K562 (cell line): ENCODE results near the gene PLSCR3. TPM values are rescaled to one million over a fixed set of nuclear protein-coding genes. Genes with fewer than 3 reads are reported as not detected.

Experiments used
- ATAC-seq: fragments of 200-7000 bp; cut with Tn5 transposase; 3 replicates; pipeline ENCODE4 v1.9.1; 2020; ENCODE audit warnings: moderate library complexity
- BruUV-seq: library from RNA; stranded (reverse); fragments of 400-500 nt; replicated peaks from 2 replicates; lab custom pipeline; 2021; lab: Mats Ljungman, UMichigan
- CTCF ChIA-PET: fragments of 300-600 bp; formaldehyde crosslinking; extraction: SDS; loops from one replicate; lab custom pipeline; 2021; ENCODE audit warnings: low intra/inter-chr PET ratio; lab: Yijun Ruan, JAX
- POLR2A ChIA-PET: fragments of 300-600, 350-650 bp; sonication (Branson Sonifier 250); formaldehyde crosslinking; extraction: SDS; loops from one replicate; lab custom pipeline; 2021; ENCODE audit warnings: antibody characterized with exemption, inconsistent platforms; lab: Yijun Ruan, JAX
- DNase-seq, 4 experiments: peaks; one replicate each; pipeline versions ENCODE4 v3.0.0 to v3.0.0-alpha.2; 2011 to 2018; ENCODE audit warnings: low spot score in 3 of 4, mixed read lengths in 3 of 4; ENCODE audit errors: extremely low read depth in 1 of 4
- FAIRE-seq: peaks from 2 replicates; lab custom pipeline; 2011; peaks lifted over from hg19 to GRCh38; lab: Jason Lieb, UNC
- H2AFZ ChIP-seq: 2 replicates; pipeline ENCODE4 v1.6.0; 2011; ENCODE audit warnings: low read depth, low read length, control low read depth, inconsistent platforms
- H3K27ac ChIP-seq: fragments of 200-600 bp; 3 replicates; pipeline ENCODE4 v1.8.0; 2011; ENCODE audit warnings: low read depth, mild to moderate bottlenecking, control low read depth, inconsistent platforms, low read length, moderate library complexity, mixed read lengths; ENCODE audit errors: extremely low read depth
- H3K27me3 ChIP-seq, 2 experiments: fragments of 300-600 bp in 1 of 2; 2 replicates in 1 of 2; 3 replicates in 1 of 2; pipeline versions ENCODE4 v1.6.0 to v1.8.0; 2011; ENCODE audit warnings: inconsistent platforms in 2 of 2, low read length in 2 of 2, mild to moderate bottlenecking in 1 of 2, mixed read lengths in 1 of 2, moderate library complexity in 1 of 2; ENCODE audit not compliant: control insufficient read depth in 2 of 2, insufficient read depth in 2 of 2
- H3K36me3 ChIP-seq: fragments of 300-600 bp; 3 replicates; pipeline ENCODE4 v1.8.0; 2011; ENCODE audit warnings: mild to moderate bottlenecking, low read length, inconsistent platforms; ENCODE audit not compliant: control insufficient read depth, insufficient read depth
- H3K4me1 ChIP-seq, 2 experiments: fragments of 200-600 bp in 1 of 2; replicated peaks in 1 of 2; 2 replicates in 1 of 2; 3 replicates in 1 of 2; pipeline versions ENCODE4 v1.5.1 to v1.8.0; 2011; ENCODE audit warnings: inconsistent platforms in 2 of 2, low read length in 2 of 2, mild to moderate bottlenecking in 1 of 2, mixed read lengths in 1 of 2, moderate library complexity in 1 of 2; ENCODE audit not compliant: control insufficient read depth in 2 of 2, insufficient read depth in 2 of 2
- H3K4me2 ChIP-seq: 2 replicates; pipeline ENCODE4 v1.6.1; 2011; ENCODE audit warnings: low read length, control low read depth, inconsistent platforms, mixed read lengths; ENCODE audit not compliant: insufficient read depth
- H3K4me3 ChIP-seq: fragments of 200-600 bp; sonication (generic), shearing (Covaris generic); 2 replicates; pipeline ENCODE4 v1.5.1; 2016; ENCODE audit warnings: control low read depth, inconsistent platforms
- H3K79me2 ChIP-seq: fragments of 200-600 bp; 3 replicates; pipeline ENCODE4 v1.8.0; 2011; ENCODE audit warnings: low read length, inconsistent platforms; ENCODE audit not compliant: control insufficient read depth, insufficient read depth
- H3K9ac ChIP-seq, 2 experiments: 2 replicates each; pipeline versions ENCODE4 v1.6.0 to v1.6.1; 2011; ENCODE audit warnings: low read depth in 2 of 2, low read length in 2 of 2, control low read depth in 1 of 2, inconsistent platforms in 1 of 2, mild to moderate bottlenecking in 1 of 2, mixed read lengths in 1 of 2; ENCODE audit not compliant: insufficient read depth in 1 of 2
- H3K9me1 ChIP-seq: one replicate; pipeline ENCODE4 v1.6.0; 2011; ENCODE audit warnings: inconsistent platforms, mild to moderate bottlenecking, low read length, moderate library complexity; ENCODE audit not compliant: control insufficient read depth, insufficient read depth
- H3K9me3 ChIP-seq: replicated peaks from 2 replicates; pipeline ENCODE4 v1.5.1; 2011; ENCODE audit warnings: low read depth, low read length, inconsistent platforms; ENCODE audit not compliant: control insufficient read depth, insufficient read depth
- H4K20me1 ChIP-seq: replicated peaks from 2 replicates; pipeline ENCODE4 v1.6.1; 2011; ENCODE audit warnings: low read length, inconsistent platforms, mixed read lengths; ENCODE audit not compliant: control insufficient read depth, insufficient read depth
- CCAR2 ChIP-seq: fragments of 200-400 bp; formaldehyde crosslinking; IDR thresholded peaks from 2 replicates; pipeline ENCODE4 v1.6.1; 2017; ENCODE audit warnings: mild to moderate bottlenecking, low read depth, low read length
- DDX20 ChIP-seq: fragments of 450-650 bp; IDR thresholded peaks from 2 replicates; pipeline ENCODE4 v1.6.1; 2016; ENCODE audit warnings: missing genetic modification characterization, low read depth, mild to moderate bottlenecking, missing compliant biosample characterization, moderate library complexity
- ELF2 ChIP-seq: fragments of 250-450 bp; sonication (Bioruptor Pico); IDR thresholded peaks from 2 replicates; pipeline ENCODE4 v1.5.0; 2021; ENCODE audit warnings: mild to moderate bottlenecking
- FOXJ3 ChIP-seq: sonication (generic); formaldehyde crosslinking; IDR thresholded peaks from 2 replicates; pipeline ENCODE4 v1.4.0; 2020; ENCODE audit warnings: mild to moderate bottlenecking, missing genetic modification reagents
- KAT7 ChIP-seq: sonication (generic); formaldehyde crosslinking; IDR thresholded peaks from 2 replicates; pipeline ENCODE4 v1.8.0; 2022; ENCODE audit warnings: missing genetic modification reagents, mild to moderate bottlenecking, borderline replicate concordance
- LCOR ChIP-seq: sonication (generic); formaldehyde crosslinking; IDR thresholded peaks from 2 replicates; pipeline ENCODE4 v1.8.0; 2022; ENCODE audit warnings: mild to moderate bottlenecking, missing genetic modification reagents
- SAP30 ChIP-seq: fragments of 200-600 bp; sonication (generic); IDR thresholded peaks from 2 replicates; pipeline ENCODE4 v1.6.1; 2012; ENCODE audit warnings: borderline replicate concordance, low read depth, mild to moderate bottlenecking, moderate library complexity, low read length, control low read depth, inconsistent platforms; ENCODE audit not compliant: insufficient read depth, poor library complexity, severe bottlenecking
- WGBS: fragments of 100-300 bp; shearing (Covaris generic); methylation state at CpG from one replicate; pipeline ENCODE4 v1.1.6; 2016; ENCODE audit warnings: low coverage, mixed read lengths; ENCODE audit not compliant: insufficient coverage; ENCODE audit errors: missing lambda C conversion rate; 5-methylcytosine and 5-hydroxymethylcytosine counted together
- in situ Hi-C: fragments of 300-500 bp; cut with MboI; formaldehyde crosslinking; loops from 4 replicates; pipeline ENCODE4 v1.15.0; 2018; ENCODE audit warnings: inconsistent platforms, mixed read lengths
- intact Hi-C: fragments of 100-400 bp; cut with micrococcal nuclease; formaldehyde crosslinking; loops from 2 replicates; pipeline ENCODE4 v1.14.2; 2022
- polyA plus RNA-seq, 8 experiments: library from polyadenylated mRNA; depleted of rRNA in 4 of 8; stranded (reverse) in 5 of 8; unstranded in 3 of 8; fragments of >200 nt; fragmentation: Nextera tagmentation in 2 of 8; fragmentation: Illumina TruSeq in 1 of 8; extraction: Ambion mirVana in 2 of 8; extraction: Trizol in 1 of 8; gene quantifications; 2 replicates each; pipeline versions ENCODE4 v1.2.1 to v1.2.3, GENCODE V29; 2011 to 2014; ENCODE audit warnings: inconsistent platforms in 1 of 8, missing spikeins in 1 of 8
- total RNA-seq, 7 experiments: library from RNA; depleted of rRNA in 6 of 7; stranded (reverse); fragments of >200 nt in 6 of 7; fragmentation: Illumina TruSeq in 2 of 7; extraction: Trizol in 2 of 7; gene quantifications; 2 replicates each; pipeline versions ENCODE4 v1.2.1 to v1.2.3, GENCODE V29; 2011 to 2021; ENCODE audit warnings: low replicate concordance in 1 of 7
- TF ChIP-seq, protein P1 (sequence below): sonication (generic); formaldehyde crosslinking; IDR thresholded peaks from 2 replicates; pipeline ENCODE4 v1.8.1; 2023; ENCODE audit warnings: mild to moderate bottlenecking, missing genetic modification reagents
- TF ChIP-seq, protein P2 (sequence below): fragments of 250-450 bp; sonication (Bioruptor Pico); IDR thresholded peaks from 2 replicates; pipeline ENCODE4 v1.4.0; 2020; ENCODE audit warnings: borderline replicate concordance

Gene PLSCR3
- total and polyA plus RNA-seq, 9 of the 15 experiments (the other 6 are each of a cell fraction or from before 2014, with no cell fraction given): 3.2 to 16.8 (median 4.5) TPM

DNA sequence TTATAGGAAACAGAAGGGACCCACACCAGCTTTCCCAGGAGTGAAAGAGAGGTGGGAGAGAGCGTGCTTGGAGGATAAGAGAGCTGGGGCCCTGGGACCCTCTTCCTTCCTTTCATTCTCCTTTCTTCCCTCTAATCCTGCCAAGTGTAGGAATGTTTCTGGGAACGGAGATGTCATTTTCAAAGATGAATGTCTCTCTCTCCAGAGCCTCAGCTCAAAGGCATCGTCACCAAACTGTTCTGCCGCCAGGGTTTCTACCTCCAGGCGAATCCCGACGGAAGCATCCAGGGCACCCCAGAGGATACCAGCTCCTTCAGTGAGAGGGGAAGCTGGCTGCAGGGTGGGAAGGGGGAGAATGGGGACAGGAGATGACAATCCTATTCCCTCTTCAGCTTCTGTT lies 46.9 kb upstream of the PLSCR3 start:
- Histone ChIP-seq H3K27ac (no peak overlapping the region; the same call in 2 of the 3 replicates), H3K4me1 (peaks cover 17 to 74% of the 10 kb centered on the region in 2 experiments; a peak in 4 of 5 replicates), H3K4me3 (no peak overlapping the region), H3K4me2 (no peak overlapping the region), H2AFZ (no peak overlapping the region), H3K9ac (no peak overlapping the region; a peak in 1 of 4 replicates), H3K9me3 (no peaks in the 10 kb centered on the region), H3K9me1 (peaks cover 3% of the 10 kb centered on the region), H3K79me2 (peaks cover 5% of the 10 kb centered on the region; the same call in 2 of the 3 replicates), H4K20me1 (no peaks in the 10 kb centered on the region), H3K27me3 (no peaks in the 10 kb centered on the region), H3K36me3 (no peaks in the 10 kb centered on the region)
- DNase-seq: no peak
- ChIA-PET POLR2A (interaction anchor here (0.8 to 2.0 kb wide), 4 partner anchors 36 to 45 kb away, joined by 4 to 8 read pairs (median 6); partner anchors contain the start of genes POLR2A and ZBTB4), CTCF (no interaction called here)
- WGBS: 50% methylated on average over 1 of the region's 7 CpGs
- intact Hi-C loops (no loop called here), in situ Hi-C loops (no loop called here)
- TF ChIP-seq, protein P1, sequence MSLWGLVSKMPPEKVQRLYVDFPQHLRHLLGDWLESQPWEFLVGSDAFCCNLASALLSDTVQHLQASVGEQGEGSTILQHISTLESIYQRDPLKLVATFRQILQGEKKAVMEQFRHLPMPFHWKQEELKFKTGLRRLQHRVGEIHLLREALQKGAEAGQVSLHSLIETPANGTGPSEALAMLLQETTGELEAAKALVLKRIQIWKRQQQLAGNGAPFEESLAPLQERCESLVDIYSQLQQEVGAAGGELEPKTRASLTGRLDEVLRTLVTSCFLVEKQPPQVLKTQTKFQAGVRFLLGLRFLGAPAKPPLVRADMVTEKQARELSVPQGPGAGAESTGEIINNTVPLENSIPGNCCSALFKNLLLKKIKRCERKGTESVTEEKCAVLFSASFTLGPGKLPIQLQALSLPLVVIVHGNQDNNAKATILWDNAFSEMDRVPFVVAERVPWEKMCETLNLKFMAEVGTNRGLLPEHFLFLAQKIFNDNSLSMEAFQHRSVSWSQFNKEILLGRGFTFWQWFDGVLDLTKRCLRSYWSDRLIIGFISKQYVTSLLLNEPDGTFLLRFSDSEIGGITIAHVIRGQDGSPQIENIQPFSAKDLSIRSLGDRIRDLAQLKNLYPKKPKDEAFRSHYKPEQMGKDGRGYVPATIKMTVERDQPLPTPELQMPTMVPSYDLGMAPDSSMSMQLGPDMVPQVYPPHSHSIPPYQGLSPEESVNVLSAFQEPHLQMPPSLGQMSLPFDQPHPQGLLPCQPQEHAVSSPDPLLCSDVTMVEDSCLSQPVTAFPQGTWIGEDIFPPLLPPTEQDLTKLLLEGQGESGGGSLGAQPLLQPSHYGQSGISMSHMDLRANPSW (CRISPR knock-in tag): no peak
- TF ChIP-seq CCAR2 (no peak), FOXJ3 (CRISPR knock-in tag) (no peak), SAP30 (no peak), DDX20 (tag) (no peak), LCOR (CRISPR knock-in tag) (no peak), ELF2 (no peak), KAT7 (no peak)
- TF ChIP-seq, protein P2, sequence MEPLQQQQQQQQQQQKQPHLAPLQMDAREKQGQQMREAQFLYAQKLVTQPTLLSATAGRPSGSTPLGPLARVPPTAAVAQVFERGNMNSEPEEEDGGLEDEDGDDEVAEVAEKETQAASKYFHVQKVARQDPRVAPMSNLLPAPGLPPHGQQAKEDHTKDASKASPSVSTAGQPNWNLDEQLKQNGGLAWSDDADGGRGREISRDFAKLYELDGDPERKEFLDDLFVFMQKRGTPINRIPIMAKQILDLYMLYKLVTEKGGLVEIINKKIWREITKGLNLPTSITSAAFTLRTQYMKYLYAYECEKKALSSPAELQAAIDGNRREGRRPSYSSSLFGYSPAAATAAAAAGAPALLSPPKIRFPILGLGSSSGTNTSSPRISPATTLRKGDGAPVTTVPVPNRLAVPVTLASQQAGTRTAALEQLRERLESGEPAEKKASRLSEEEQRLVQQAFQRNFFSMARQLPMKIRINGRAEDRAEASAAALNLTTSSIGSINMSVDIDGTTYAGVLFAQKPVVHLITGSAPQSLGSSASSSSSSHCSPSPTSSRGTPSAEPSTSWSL (CRISPR knock-in tag): no peak
- no peak for ATAC-seq
- FAIRE-seq: no peak
- BruUV-seq: no TSS peak
